Loucy (cell line): ENCODE results near the gene GET4.

Experiments used
- EZH2phosphoT487 ChIP-seq: fragments of 200-600 bp; IDR thresholded peaks from 2 replicates; pipeline ENCODE4 v1.6.1; 2018; ENCODE audit warnings: antibody characterized with exemption, mild to moderate bottlenecking, moderate library complexity, borderline replicate concordance
- TF ChIP-seq, protein P1 (sequence below): fragments of 200-600 bp; sonication (generic); conservative IDR thresholded peaks from 2 replicates; pipeline ENCODE4 v1.5.1; 2014; ENCODE audit warnings: mild to moderate bottlenecking, antibody characterized with exemption, low read length

GRCh38 chr7:831596-832166 is 44.7 kb upstream of the GET4 start:
- TF ChIP-seq, protein P1, sequence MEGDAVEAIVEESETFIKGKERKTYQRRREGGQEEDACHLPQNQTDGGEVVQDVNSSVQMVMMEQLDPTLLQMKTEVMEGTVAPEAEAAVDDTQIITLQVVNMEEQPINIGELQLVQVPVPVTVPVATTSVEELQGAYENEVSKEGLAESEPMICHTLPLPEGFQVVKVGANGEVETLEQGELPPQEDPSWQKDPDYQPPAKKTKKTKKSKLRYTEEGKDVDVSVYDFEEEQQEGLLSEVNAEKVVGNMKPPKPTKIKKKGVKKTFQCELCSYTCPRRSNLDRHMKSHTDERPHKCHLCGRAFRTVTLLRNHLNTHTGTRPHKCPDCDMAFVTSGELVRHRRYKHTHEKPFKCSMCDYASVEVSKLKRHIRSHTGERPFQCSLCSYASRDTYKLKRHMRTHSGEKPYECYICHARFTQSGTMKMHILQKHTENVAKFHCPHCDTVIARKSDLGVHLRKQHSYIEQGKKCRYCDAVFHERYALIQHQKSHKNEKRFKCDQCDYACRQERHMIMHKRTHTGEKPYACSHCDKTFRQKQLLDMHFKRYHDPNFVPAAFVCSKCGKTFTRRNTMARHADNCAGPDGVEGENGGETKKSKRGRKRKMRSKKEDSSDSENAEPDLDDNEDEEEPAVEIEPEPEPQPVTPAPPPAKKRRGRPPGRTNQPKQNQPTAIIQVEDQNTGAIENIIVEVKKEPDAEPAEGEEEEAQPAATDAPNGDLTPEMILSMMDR = no peak
- no peak for TF ChIP-seq EZH2phosphoT487
